Neural cell (in vitro differentiated cells): ENCODE measurements around the gene TSSC4. TPM values are rescaled to one million over a fixed set of nuclear protein-coding genes. Genes with fewer than 3 reads are reported as not detected.

Source experiments
- H2AFZ ChIP-seq: fragments of 200-600, 300-800 bp; sonication (generic), shearing (Covaris generic); 2 replicates; pipeline ENCODE4 v1.6.0; 2014; ENCODE audit warnings: low read depth, mild to moderate bottlenecking, antibody characterized with exemption, low read length, moderate library complexity
- H3F3A ChIP-seq: fragments of 200-600 bp; shearing (Covaris generic); 2 replicates; pipeline ENCODE4 v1.6.1; 2016; ENCODE audit warnings: mild to moderate bottlenecking, moderate library complexity, mixed read lengths, antibody characterized with exemption, low read length; ENCODE audit not compliant: insufficient read depth, poor library complexity, severe bottlenecking
- H3K27ac ChIP-seq: fragments of 200-600, 300-800 bp; sonication (generic), shearing (Covaris generic); 2 replicates; pipeline ENCODE4 v1.5.1; 2014; ENCODE audit warnings: mild to moderate bottlenecking, low read length, moderate library complexity
- H3K27me3 ChIP-seq: fragments of 300-800, 200-600 bp; sonication (generic), shearing (Covaris generic); 2 replicates; pipeline ENCODE4 v1.6.0; 2014; ENCODE audit warnings: mild to moderate bottlenecking, low read depth, low read length, moderate library complexity; ENCODE audit not compliant: insufficient read depth
- H3K36me3 ChIP-seq: fragments of 300-800, 200-600 bp; sonication (generic), shearing (Covaris generic); 2 replicates; pipeline ENCODE4 v1.5.1; 2014; ENCODE audit warnings: mild to moderate bottlenecking, antibody characterized with exemption, low read length, moderate library complexity; ENCODE audit not compliant: insufficient read depth
- H3K4me2 ChIP-seq: fragments of 300-800, 200-600 bp; sonication (generic), shearing (Covaris generic); 2 replicates; pipeline ENCODE4 v1.6.0; 2014; ENCODE audit warnings: mild to moderate bottlenecking, low read length
- H3K4me3 ChIP-seq: fragments of 300-800, 200-600 bp; sonication (generic), shearing (Covaris generic); 2 replicates; pipeline ENCODE4 v1.5.1; 2014; ENCODE audit warnings: mild to moderate bottlenecking, low read length, moderate library complexity
- H3K79me2 ChIP-seq: fragments of 200-600 bp; shearing (Covaris generic); replicated peaks from 2 replicates; pipeline ENCODE4 v1.6.0; 2014; ENCODE audit warnings: mild to moderate bottlenecking, low read length, moderate library complexity; ENCODE audit not compliant: insufficient read depth
- H3K9ac ChIP-seq: fragments of 300-800, 200-600 bp; sonication (generic), shearing (Covaris generic); 2 replicates; pipeline ENCODE4 v1.6.1; 2016; ENCODE audit warnings: mild to moderate bottlenecking, low read length, mixed read lengths
- H3K9me2 ChIP-seq: fragments of 200-600 bp; shearing (Covaris generic); 2 replicates; pipeline ENCODE4 v1.6.1; 2016; ENCODE audit warnings: mild to moderate bottlenecking, low read length, mixed read lengths; ENCODE audit not compliant: insufficient read depth
- H3K9me3 ChIP-seq: fragments of 200-600, 300-800 bp; sonication (generic), shearing (Covaris generic); 2 replicates; pipeline ENCODE4 v1.6.1; 2016; ENCODE audit warnings: mild to moderate bottlenecking, mixed run types, low read length, moderate library complexity, mixed read lengths
- H4K20me1 ChIP-seq: fragments of 200-600 bp; shearing (Covaris generic); 2 replicates; pipeline ENCODE4 v1.6.1; 2016; ENCODE audit warnings: mild to moderate bottlenecking, mixed run types; ENCODE audit not compliant: insufficient read depth
- CTCF ChIP-seq: fragments of 450-650 bp; IDR thresholded peaks from 2 replicates; pipeline ENCODE4 v1.5.1; 2014; ENCODE audit warnings: antibody characterized with exemption, mild to moderate bottlenecking, moderate library complexity; ENCODE audit not compliant: poor library complexity, severe bottlenecking
- EP300 ChIP-seq: fragments of 450-650 bp; conservative IDR thresholded peaks from 2 replicates; pipeline ENCODE4 v1.6.1; 2014; ENCODE audit warnings: antibody characterized with exemption, mild to moderate bottlenecking, moderate library complexity; ENCODE audit not compliant: poor library complexity, severe bottlenecking
- POLR2AphosphoS5 ChIP-seq: IDR thresholded peaks from 2 replicates; pipeline ENCODE4 v1.6.1; 2012
- RAD21 ChIP-seq: fragments of 450-650 bp; conservative IDR thresholded peaks from 2 replicates; pipeline ENCODE4 v1.6.1; 2014; ENCODE audit warnings: antibody characterized with exemption, mild to moderate bottlenecking, moderate library complexity
- REST ChIP-seq: IDR thresholded peaks from 2 replicates; pipeline ENCODE4 v1.6.1; 2012; ENCODE audit warnings: borderline replicate concordance
- SMC3 ChIP-seq: fragments of 450-650 bp; conservative IDR thresholded peaks from 2 replicates; pipeline ENCODE4 v1.6.1; 2014; ENCODE audit warnings: antibody characterized with exemption, mild to moderate bottlenecking, moderate library complexity; ENCODE audit not compliant: poor library complexity
- TAF1 ChIP-seq: IDR thresholded peaks from 2 replicates; pipeline ENCODE4 v1.6.1; 2012; ENCODE audit warnings: low read depth
- polyA plus RNA-seq: library from polyadenylated mRNA; depleted of rRNA; stranded (reverse); fragments of >200 nt; gene quantifications from 2 replicates; pipeline ENCODE4 v1.2.3, GENCODE V29; 2014

The TSSC4 gene
- polyA plus RNA-seq, 1 donor from 2014 or later, result 54.3 TPM

- Histone ChIP-seq H3F3A (no peaks in the 10 kb centered on the region), H3K27ac (no peak overlapping the region), H3K36me3 (no peaks in the 10 kb centered on the region), H3K9me2 (no peaks in the 10 kb centered on the region), H2AFZ (no peak overlapping the region), H3K9me3 (no peaks in the 10 kb centered on the region), H3K27me3 (no peaks in the 10 kb centered on the region), H3K9ac (no peak overlapping the region), H3K4me2 (no peak overlapping the region), H3K79me2 (peaks cover 25% of the 10 kb centered on the region), H3K4me3 (no peak overlapping the region), H4K20me1 (peaks cover 8% of the 10 kb centered on the region)
- TF ChIP-seq EP300 (no peak), SMC3 (no peak), RAD21 (no peak), CTCF (no peak), REST (no peak), TAF1 (no peak)
Observed at GRCh38 chr11:2375964-2376551, 24.5 kb upstream of the TSSC4 start.

GRCh38 chr11:2376751-2377451 is 23.6 kb upstream of the TSSC4 start, which contains the start of gene CD81:
CD81 (plus strand) TSS chr11:2377310; CDS start chr11:2377550, 240 bp downstream.
- Histone ChIP-seq H3F3A (no peaks in the 10 kb centered on the region), H2AFZ (peak within 1 kb of the TSS; percentile 1), H3K4me2 (peak within 1 kb of the TSS; percentile 94), H4K20me1 (peaks cover 8% of the 10 kb centered on the region), H3K27ac (peak within 1 kb of the TSS; percentile 33), H3K9ac (peak within 1 kb of the TSS; percentile 77), H3K27me3 (no peaks in the 10 kb centered on the region), H3K9me3 (peaks cover 2% of the 10 kb centered on the region), H3K4me3 (peak within 1 kb of the TSS; percentile 84), H3K9me2 (no peaks in the 10 kb centered on the region), H3K79me2 (peaks cover 31% of the 10 kb centered on the region), H3K36me3 (no peaks in the 10 kb centered on the region)
- TF ChIP-seq POLR2AphosphoS5 (peak; percentile 88), SMC3 (no peak)
